Suppressor macrophage (primary cell): Measurements from ENCODE around the gene RAB3B.

Source experiments
- DNase-seq, 4 experiments: peaks; one replicate each; pipeline ENCODE4 v3.0.0-alpha.2; 2020 to 2022

The RAB3B gene

GRCh38 chr1:51955797-51956527 is 34.5 kb downstream of the RAB3B start:
- DNase-seq, result no peak

- DNase-seq, result no peak
Observed at GRCh38 chr1:51954783-51955182, 35.7 kb downstream of the RAB3B start.

- no peak for DNase-seq
Observed at GRCh38 chr1:51953079-51953478, 37.4 kb downstream of the RAB3B start.

GRCh38 chr1:51952638-51953037 is 37.9 kb downstream of the RAB3B start:
- peak in 3 of 4 experiments; percentile 5 to 20 (median 6) for DNase-seq

- DNase-seq, result no peak
Observed at GRCh38 chr1:51950701-51951100, 39.8 kb downstream of the RAB3B start.

GRCh38 chr1:51949014-51949702 is 41.3 kb downstream of the RAB3B start:
- no peak for DNase-seq

- no peak for DNase-seq
Observed at GRCh38 chr1:51948491-51948915, 42.0 kb downstream of the RAB3B start.

- DNase-seq, result no peak
Observed at GRCh38 chr1:51946300-51946699, 44.2 kb downstream of the RAB3B start.

GRCh38 chr1:51945591-51945990 is 44.9 kb downstream of the RAB3B start:
- no peak for DNase-seq

GRCh38 chr1:51942281-51942680 is 48.2 kb downstream of the RAB3B start:
- no peak for DNase-seq

- no peak for DNase-seq
Observed at GRCh38 chr1:51941528-51941927, 49.0 kb downstream of the RAB3B start.

GRCh38 chr1:51937112-51937511 is 53.4 kb downstream of the RAB3B start:
- no peak for DNase-seq

- no peak for DNase-seq
Observed at GRCh38 chr1:51936531-51936930, 54.0 kb downstream of the RAB3B start.

GRCh38 chr1:51933344-51933743 is 57.2 kb downstream of the RAB3B start:
- no peak for DNase-seq

GRCh38 chr1:51930329-51930728 is 60.2 kb downstream of the RAB3B start:
- no peak for DNase-seq

GRCh38 chr1:51928896-51929295 is 61.6 kb downstream of the RAB3B start:
- no peak for DNase-seq

GRCh38 chr1:51927029-51927428 is 63.5 kb downstream of the RAB3B start:
- DNase-seq, result no peak

- DNase-seq, result peak in 2 of 4 experiments; percentile 4 to 9
Observed at GRCh38 chr1:51926171-51926812, 64.2 kb downstream of the RAB3B start.

GRCh38 chr1:51924455-51924854 is 66.0 kb downstream of the RAB3B start:
- DNase-seq, result no peak

GRCh38 chr1:51922040-51922439 is 68.5 kb downstream of the RAB3B start:
- no peak for DNase-seq

GRCh38 chr1:51920130-51920529 is 70.4 kb downstream of the RAB3B start:
- DNase-seq, result no peak

GRCh38 chr1:51919684-51920083 is 70.8 kb downstream of the RAB3B start:
- DNase-seq, result no peak

- no peak for DNase-seq
Observed at GRCh38 chr1:51916587-51917405, 73.7 kb downstream of the RAB3B start.
